Epithelial cell of esophagus (primary cell): ENCODE measurements around the gene ALK.

Source experiments
- DNase-seq: peaks from one replicate; pipeline ENCODE4 v3.0.0; 2010; ENCODE audit warnings: low read depth
- H3K4me3 ChIP-seq: 2 replicates; pipeline ENCODE4 v1.5.1; 2011; ENCODE audit warnings: mild to moderate bottlenecking, low read length, control low read depth
- CTCF ChIP-seq: IDR thresholded peaks from 2 replicates; pipeline ENCODE4 v1.5.1; 2011; ENCODE audit warnings: low read depth, mild to moderate bottlenecking, low read length, control low read depth, inconsistent platforms; ENCODE audit not compliant: insufficient read depth; ENCODE audit errors: missing control alignments

ALK gene

GRCh38 chr2:29242621-29243375, 678.6 kb downstream of the ALK start:
- DNase-seq: no peak
- H3K4me3 ChIP-seq: no peak overlapping the region
- TF ChIP-seq CTCF: no peak

GRCh38 chr2:29241955-29242565, 679.3 kb downstream of the ALK start:
- no peak for TF ChIP-seq CTCF
- H3K4me3 ChIP-seq: no peak overlapping the region
- no peak for DNase-seq

- DNase-seq: no peak
- no peak for TF ChIP-seq CTCF
- no peak overlapping the region for H3K4me3 ChIP-seq
Observed at GRCh38 chr2:29241341-29241740, 680.0 kb downstream of the ALK start.

- H3K4me3 ChIP-seq: no peak overlapping the region
- TF ChIP-seq CTCF: no peak
- no peak for DNase-seq
Observed at GRCh38 chr2:29240601-29241000, 680.8 kb downstream of the ALK start.

- H3K4me3 ChIP-seq: no peak overlapping the region
- TF ChIP-seq CTCF: no peak
- DNase-seq: no peak
Observed at GRCh38 chr2:29239209-29239960, 682.0 kb downstream of the ALK start.

GRCh38 chr2:29238497-29238896, 682.9 kb downstream of the ALK start:
- DNase-seq: peak; percentile 60
- TF ChIP-seq CTCF: peak; percentile 86
- no peak overlapping the region for H3K4me3 ChIP-seq
